ENCODE measurements around the gene ADD1.

Gene ADD1, protein sequence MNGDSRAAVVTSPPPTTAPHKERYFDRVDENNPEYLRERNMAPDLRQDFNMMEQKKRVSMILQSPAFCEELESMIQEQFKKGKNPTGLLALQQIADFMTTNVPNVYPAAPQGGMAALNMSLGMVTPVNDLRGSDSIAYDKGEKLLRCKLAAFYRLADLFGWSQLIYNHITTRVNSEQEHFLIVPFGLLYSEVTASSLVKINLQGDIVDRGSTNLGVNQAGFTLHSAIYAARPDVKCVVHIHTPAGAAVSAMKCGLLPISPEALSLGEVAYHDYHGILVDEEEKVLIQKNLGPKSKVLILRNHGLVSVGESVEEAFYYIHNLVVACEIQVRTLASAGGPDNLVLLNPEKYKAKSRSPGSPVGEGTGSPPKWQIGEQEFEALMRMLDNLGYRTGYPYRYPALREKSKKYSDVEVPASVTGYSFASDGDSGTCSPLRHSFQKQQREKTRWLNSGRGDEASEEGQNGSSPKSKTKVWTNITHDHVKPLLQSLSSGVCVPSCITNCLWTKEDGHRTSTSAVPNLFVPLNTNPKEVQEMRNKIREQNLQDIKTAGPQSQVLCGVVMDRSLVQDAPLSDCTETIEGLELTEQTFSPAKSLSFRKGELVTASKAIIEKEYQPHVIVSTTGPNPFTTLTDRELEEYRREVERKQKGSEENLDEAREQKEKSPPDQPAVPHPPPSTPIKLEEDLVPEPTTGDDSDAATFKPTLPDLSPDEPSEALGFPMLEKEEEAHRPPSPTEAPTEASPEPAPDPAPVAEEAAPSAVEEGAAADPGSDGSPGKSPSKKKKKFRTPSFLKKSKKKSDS

DNA sequence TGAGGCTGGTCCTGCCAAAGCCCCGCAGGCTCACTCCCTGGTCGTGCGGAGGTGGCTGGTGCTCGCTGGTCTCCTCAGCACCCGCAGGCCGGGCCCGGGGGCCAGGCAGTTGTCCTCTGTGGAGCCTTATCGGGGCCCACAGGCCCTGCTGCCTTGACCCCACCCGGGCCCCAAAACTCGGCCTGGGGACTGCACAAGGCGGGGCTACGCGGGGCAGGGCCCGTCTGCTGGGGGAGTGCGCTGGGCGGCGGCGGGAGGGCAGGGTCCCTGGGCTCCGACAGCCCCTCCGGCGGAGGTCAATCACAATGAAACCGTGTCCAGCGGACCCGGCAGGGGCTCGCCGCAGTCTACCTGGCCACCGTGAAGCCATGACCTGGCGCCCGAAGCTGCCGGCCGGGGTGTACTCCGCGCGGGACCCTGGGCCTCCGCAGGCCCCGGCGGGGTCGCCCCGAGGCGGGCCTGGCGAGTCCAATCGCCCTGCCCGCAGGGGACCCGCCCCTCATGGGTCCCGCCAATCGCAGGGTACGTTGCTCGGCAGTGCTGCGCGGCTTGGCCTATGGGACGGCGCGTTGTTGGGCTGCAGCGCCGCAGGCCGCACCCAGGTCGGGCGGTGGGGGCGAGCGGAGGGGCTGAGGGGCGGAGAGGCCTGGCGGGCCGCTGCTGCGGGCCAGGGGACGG, at the start of gene ADD1:
Gene ADD1 (plus strand): TSS at position 582 of the 678 bp plus-strand sequence. CDS start 32,072 bp downstream, outside the sequence.
- TF ChIP-seq, protein P1, sequence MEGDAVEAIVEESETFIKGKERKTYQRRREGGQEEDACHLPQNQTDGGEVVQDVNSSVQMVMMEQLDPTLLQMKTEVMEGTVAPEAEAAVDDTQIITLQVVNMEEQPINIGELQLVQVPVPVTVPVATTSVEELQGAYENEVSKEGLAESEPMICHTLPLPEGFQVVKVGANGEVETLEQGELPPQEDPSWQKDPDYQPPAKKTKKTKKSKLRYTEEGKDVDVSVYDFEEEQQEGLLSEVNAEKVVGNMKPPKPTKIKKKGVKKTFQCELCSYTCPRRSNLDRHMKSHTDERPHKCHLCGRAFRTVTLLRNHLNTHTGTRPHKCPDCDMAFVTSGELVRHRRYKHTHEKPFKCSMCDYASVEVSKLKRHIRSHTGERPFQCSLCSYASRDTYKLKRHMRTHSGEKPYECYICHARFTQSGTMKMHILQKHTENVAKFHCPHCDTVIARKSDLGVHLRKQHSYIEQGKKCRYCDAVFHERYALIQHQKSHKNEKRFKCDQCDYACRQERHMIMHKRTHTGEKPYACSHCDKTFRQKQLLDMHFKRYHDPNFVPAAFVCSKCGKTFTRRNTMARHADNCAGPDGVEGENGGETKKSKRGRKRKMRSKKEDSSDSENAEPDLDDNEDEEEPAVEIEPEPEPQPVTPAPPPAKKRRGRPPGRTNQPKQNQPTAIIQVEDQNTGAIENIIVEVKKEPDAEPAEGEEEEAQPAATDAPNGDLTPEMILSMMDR (IDR thresholded peaks at IDR 0.05; ENCODE audit: insufficient read depth, low read depth, low read length, missing control alignments) = no peak
- peak within 1 kb of the TSS; percentile 70 for H3K4me3 ChIP-seq (ENCODE audit: low read depth, low read length)
- DNase-seq (ENCODE audit: low read depth) = peak; percentile 95

DNA sequence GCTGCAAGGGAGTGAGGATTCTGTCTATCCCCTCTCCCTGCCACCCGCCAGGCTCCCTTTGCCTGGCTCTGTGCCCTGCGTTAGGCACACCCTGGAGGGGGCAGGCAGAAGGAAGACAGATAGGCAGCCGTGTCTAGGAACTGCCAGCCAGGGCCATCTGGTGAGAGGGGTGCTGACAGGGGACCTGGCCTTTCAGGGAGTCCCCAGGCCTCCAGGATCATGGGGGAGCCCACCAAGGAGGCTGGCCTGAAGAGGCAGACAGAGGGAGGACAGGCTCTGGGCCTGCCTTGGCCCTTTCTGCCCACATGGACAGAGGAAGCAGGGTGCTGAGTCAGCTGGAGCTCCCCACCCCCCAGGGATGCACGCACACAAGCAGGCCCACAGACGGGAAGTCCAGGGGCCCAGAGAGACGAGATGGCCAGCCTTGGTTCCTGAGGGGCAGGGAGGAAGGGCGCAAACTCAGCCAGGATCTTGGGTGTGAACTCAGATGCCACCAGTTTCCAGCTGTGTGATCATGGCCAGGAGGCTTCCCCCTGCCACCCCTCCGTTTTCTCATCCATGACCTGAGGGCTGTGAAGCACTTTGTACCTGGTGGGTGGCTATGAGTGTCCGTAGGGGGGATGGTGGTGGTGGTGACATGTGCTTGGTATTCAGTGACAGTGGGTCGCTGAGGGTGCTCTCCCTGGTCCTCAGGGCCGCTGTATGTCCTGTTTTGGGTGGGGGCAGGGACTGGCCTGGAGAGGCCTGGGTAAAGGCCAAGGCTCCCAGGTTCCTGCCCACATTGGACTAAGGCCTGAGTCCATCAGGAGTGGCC, 49.0 kb upstream of the ADD1 start:
- no peak overlapping the region for H3K4me3 ChIP-seq (ENCODE audit: low read depth, low read length)
- TF ChIP-seq, protein P1 (IDR thresholded peaks at IDR 0.05; ENCODE audit: insufficient read depth, low read depth, low read length, missing control alignments) = no peak
- no peak for DNase-seq (ENCODE audit: low read depth)

DNA sequence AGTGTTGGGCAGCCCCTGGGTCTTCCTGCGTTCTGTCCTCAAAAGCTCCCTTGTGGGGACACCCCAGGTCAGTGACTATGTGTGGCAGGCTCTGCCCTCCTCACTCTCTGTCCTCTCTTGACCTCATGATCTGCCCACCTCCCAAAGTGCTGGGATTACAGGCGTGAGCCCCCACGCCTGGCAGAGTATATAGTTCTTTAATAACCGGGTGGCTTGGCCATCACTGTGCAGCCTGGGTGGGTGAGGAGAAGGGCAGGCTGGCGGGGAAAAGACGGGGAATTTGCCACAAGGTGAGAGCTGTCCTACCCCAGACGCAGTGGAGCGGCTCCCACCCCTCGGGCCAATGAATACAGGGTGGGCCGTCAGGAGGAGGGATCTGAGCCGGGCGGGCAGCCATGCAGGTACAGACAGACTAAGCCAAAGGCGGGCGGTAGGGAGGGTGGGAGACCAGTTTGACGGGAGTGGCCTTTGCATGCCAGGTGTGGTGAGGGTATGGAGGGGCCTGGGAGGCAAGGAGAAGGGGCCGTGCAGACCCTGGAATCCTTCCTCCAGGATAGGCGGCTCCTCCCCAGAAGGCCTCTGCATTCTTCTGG, 48.2 kb upstream of the ADD1 start:
- DNase-seq (ENCODE audit: low read depth) = no peak
- H3K4me3 ChIP-seq (ENCODE audit: low read depth, low read length) = no peak overlapping the region
- TF ChIP-seq, protein P1 (IDR thresholded peaks at IDR 0.05; ENCODE audit: insufficient read depth, low read depth, low read length, missing control alignments) = no peak

DNA sequence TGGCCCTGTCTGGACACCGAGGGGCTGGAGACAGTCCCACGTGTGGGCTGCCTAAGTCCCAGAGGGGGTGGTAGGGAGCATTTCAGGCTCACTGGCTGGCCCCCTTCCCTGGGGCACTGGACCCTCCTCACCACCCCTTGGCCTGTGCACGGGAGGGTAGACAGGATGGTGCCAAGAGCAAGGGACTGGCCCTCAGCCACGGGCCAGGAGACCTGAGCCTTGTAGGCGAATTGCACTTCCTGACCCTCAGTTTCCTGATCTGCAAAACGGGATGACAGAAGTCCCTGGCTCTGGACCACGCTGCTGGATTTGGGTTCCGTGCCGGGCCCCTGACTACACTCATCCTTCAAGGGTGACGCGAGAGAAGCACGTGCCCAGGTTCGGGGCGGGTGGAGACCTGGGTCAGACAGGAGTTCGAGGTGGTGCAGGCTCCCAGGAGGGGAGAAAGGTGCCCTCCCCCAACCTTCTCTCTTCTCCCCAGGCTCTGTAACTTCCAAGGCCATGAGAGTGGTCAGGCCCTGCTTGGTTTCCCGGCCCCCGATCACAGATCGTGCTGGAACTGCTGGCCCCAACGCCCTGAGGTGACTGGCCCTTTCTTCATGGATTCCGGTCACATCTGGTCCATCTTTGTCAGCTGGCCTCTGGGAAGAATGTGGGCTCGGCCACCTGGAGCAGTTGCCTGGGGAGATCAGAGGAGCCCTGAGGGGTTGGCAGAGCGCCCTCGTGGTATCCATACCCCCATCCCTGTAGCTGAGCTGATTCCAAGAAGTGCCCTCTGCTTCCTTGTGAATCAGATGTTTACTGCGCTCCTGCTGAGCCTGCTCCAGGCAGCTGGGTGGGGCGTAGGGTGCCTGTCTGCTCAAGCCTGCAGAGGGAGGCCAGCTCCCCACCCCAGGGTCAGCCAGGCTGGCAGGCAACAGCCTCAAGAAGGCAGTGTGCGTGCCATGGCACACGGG, 47.5 kb upstream of the ADD1 start:
- H3K4me3 ChIP-seq (ENCODE audit: low read depth, low read length) = no peak overlapping the region
- no peak for DNase-seq (ENCODE audit: low read depth)
- TF ChIP-seq, protein P1 (IDR thresholded peaks at IDR 0.05; ENCODE audit: insufficient read depth, low read depth, low read length, missing control alignments) = no peak

DNA sequence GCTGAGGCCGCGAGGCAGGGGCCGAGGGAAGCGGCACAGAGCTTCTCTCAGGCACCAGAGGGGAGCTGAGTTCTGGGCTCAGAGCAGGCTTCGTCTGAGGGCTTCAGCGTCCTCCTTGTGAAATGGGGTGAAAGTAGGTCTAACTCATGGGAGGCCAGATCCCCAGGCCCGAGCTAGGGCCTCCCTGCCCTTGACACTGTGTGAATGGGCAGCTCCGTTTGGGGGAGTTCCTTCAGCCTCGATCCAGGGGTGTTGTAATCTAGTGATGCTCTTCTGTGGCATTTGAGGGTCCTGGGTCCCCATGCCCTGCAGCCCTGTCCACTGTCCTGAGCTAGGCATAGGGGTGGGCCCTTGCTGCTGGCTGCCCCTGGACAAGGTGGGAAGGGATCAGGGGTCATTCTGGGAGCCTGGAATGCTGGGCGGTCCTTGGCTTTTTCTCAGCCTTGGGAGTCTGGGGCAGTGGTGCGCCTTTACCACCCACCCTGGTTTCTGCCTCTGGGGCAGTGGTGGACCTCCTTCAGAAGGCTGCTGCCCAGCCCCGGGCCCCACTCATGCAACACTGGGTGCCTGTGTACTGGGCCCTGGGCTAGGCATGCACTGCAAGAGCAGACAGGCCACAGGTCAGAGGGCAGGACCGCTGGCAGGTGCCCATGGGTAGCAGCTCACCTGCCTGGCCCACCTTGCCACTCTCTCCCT, 46.6 kb upstream of the ADD1 start:
- no peak overlapping the region for H3K4me3 ChIP-seq (ENCODE audit: low read depth, low read length)
- DNase-seq (ENCODE audit: low read depth) = no peak
- TF ChIP-seq, protein P1 (IDR thresholded peaks at IDR 0.05; ENCODE audit: insufficient read depth, low read depth, low read length, missing control alignments) = no peak

All from GM12865 (cell line).